PC-3 (cell line): Measurements from ENCODE around the gene PAGR1. TPM values are rescaled to one million over a fixed set of nuclear protein-coding genes. Genes with fewer than 3 reads are reported as not detected.

Experiments
- ATAC-seq: fragments of 200-7000 bp; cut with Tn5 transposase; 2 replicates; pipeline ENCODE4 v1.9.1; 2020; ENCODE audit warnings: mild to moderate bottlenecking, moderate library complexity
- BruUV-seq: library from RNA; stranded (reverse); fragments of 400-500 nt; replicated peaks from 2 replicates; lab custom pipeline; 2021; lab: Mats Ljungman, UMichigan
- CTCF ChIA-PET: fragments of 300-600 bp; sonication (Branson Sonifier 250); formaldehyde crosslinking; loops from one replicate; lab custom pipeline; 2022; ENCODE audit warnings: antibody characterized with exemption; lab: Charles Lee
- POLR2A ChIA-PET: fragments of 300-600 bp; sonication (Branson Sonifier 250); formaldehyde crosslinking; loops from one replicate; lab custom pipeline; 2022; ENCODE audit warnings: antibody characterized with exemption; ENCODE audit not compliant: unreplicated experiment; lab: Charles Lee
- DNase-seq: peaks from one replicate; pipeline ENCODE4 v3.0.0-alpha.2; 2015
- H2AFZ ChIP-seq: fragments of 300-600 bp; sonication (generic); 2 replicates; pipeline ENCODE4 v1.6.0; 2016; ENCODE audit warnings: antibody characterized with exemption, low read length
- H3F3A ChIP-seq: fragments of 300-600 bp; sonication (generic); one replicate; pipeline ENCODE4 v1.6.0; 2017; ENCODE audit warnings: antibody characterized with exemption, low read length, control low read depth, mild to moderate bottlenecking; ENCODE audit not compliant: unreplicated experiment
- H3K27ac ChIP-seq: fragments of 300-600 bp; sonication (generic); 2 replicates; pipeline ENCODE4 v1.5.1; 2016; ENCODE audit warnings: mild to moderate bottlenecking, low read length
- H3K27me3 ChIP-seq: fragments of 300-600 bp; sonication (generic); 2 replicates; pipeline ENCODE4 v1.6.1; 2016; ENCODE audit warnings: low read length, mixed read lengths
- H3K36me3 ChIP-seq: fragments of 300-600 bp; sonication (generic); 2 replicates; pipeline ENCODE4 v1.6.1; 2016; ENCODE audit warnings: low read depth, mixed run types, low read length, mixed read lengths
- H3K4me1 ChIP-seq: fragments of 300-600 bp; sonication (generic); 2 replicates; pipeline ENCODE4 v1.5.1; 2016; ENCODE audit warnings: low read length; ENCODE audit not compliant: insufficient read depth
- H3K4me2 ChIP-seq: fragments of 300-600 bp; sonication (generic); 2 replicates; pipeline ENCODE4 v1.6.0; 2016; ENCODE audit warnings: low read length
- H3K4me3 ChIP-seq: fragments of 300-600 bp; sonication (generic); 2 replicates; pipeline ENCODE4 v1.5.1; 2016; ENCODE audit warnings: mild to moderate bottlenecking, low read length, mixed read lengths
- H3K79me2 ChIP-seq: fragments of 300-600 bp; sonication (generic); 2 replicates; pipeline ENCODE4 v1.6.1; 2017; ENCODE audit warnings: low read length, mixed read lengths
- H3K9ac ChIP-seq: fragments of 300-600 bp; sonication (generic); 2 replicates; pipeline ENCODE4 v1.6.0; 2016; ENCODE audit warnings: mild to moderate bottlenecking, low read length
- H3K9me2 ChIP-seq: fragments of 300-600 bp; sonication (generic); replicated peaks from 2 replicates; pipeline ENCODE4 v1.6.1; 2016; ENCODE audit warnings: mixed run types, low read length, mixed read lengths
- H3K9me3 ChIP-seq: fragments of 300-600 bp; sonication (generic); 2 replicates; pipeline ENCODE4 v1.6.1; 2016; ENCODE audit warnings: low read length, mixed read lengths
- H4K20me1 ChIP-seq: fragments of 300-600 bp; sonication (generic); 2 replicates; pipeline ENCODE4 v1.6.1; 2016; ENCODE audit warnings: low read length, mixed read lengths
- EZH2 ChIP-seq: fragments of 300-600 bp; sonication (generic); IDR thresholded peaks from one replicate; pipeline ENCODE4 v1.6.1; 2017; ENCODE audit warnings: antibody characterized with exemption, mild to moderate bottlenecking, low read length; ENCODE audit not compliant: unreplicated experiment
- EZH2phosphoT487 ChIP-seq: fragments of 300-600 bp; sonication (generic); IDR thresholded peaks from 2 replicates; pipeline ENCODE4 v1.6.1; 2018; ENCODE audit warnings: mild to moderate bottlenecking, antibody characterized with exemption, low read length, borderline replicate concordance
- intact Hi-C: fragments of 100-400 bp; cut with micrococcal nuclease; formaldehyde crosslinking; loops from 2 replicates; pipeline ENCODE4 v1.9.0; 2023
- total RNA-seq: library from RNA; depleted of rRNA; stranded (reverse); fragments of >200 nt; gene quantifications from 2 replicates; pipeline ENCODE4 v1.2.3, GENCODE V29; 2014
- TF ChIP-seq, protein P1 (sequence below): fragments of 300-600 bp; sonication (generic); conservative IDR thresholded peaks from 2 replicates; pipeline ENCODE4 v1.5.1; 2017; ENCODE audit warnings: antibody characterized with exemption, low read depth, mild to moderate bottlenecking, low read length

PAGR1 gene
- total RNA-seq, 1 experiment from 2014 or later, result 53.8 TPM

GRCh38 chr16:29841631-29842030 is 25.7 kb downstream of the PAGR1 start:
- Histone ChIP-seq H3K9me2 (no peaks in the 10 kb centered on the region), H3K27ac (no peak overlapping the region), H3F3A (no peaks in the 10 kb centered on the region), H3K4me2 (no peak overlapping the region), H3K9ac (no peak overlapping the region), H4K20me1 (no peaks in the 10 kb centered on the region), H3K4me3 (no peak overlapping the region), H3K27me3 (no peaks in the 10 kb centered on the region), H3K4me1 (no peaks in the 10 kb centered on the region), H3K9me3 (no peaks in the 10 kb centered on the region), H3K79me2 (no peaks in the 10 kb centered on the region), H3K36me3 (no peaks in the 10 kb centered on the region), H2AFZ (no peak overlapping the region)
- POLR2A ChIA-PET, result no interaction called here
- TF ChIP-seq EZH2, result no peak
- TF ChIP-seq, protein P1, sequence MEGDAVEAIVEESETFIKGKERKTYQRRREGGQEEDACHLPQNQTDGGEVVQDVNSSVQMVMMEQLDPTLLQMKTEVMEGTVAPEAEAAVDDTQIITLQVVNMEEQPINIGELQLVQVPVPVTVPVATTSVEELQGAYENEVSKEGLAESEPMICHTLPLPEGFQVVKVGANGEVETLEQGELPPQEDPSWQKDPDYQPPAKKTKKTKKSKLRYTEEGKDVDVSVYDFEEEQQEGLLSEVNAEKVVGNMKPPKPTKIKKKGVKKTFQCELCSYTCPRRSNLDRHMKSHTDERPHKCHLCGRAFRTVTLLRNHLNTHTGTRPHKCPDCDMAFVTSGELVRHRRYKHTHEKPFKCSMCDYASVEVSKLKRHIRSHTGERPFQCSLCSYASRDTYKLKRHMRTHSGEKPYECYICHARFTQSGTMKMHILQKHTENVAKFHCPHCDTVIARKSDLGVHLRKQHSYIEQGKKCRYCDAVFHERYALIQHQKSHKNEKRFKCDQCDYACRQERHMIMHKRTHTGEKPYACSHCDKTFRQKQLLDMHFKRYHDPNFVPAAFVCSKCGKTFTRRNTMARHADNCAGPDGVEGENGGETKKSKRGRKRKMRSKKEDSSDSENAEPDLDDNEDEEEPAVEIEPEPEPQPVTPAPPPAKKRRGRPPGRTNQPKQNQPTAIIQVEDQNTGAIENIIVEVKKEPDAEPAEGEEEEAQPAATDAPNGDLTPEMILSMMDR, result no peak
- TF ChIP-seq EZH2phosphoT487, result no peak
- no peak for DNase-seq
- BruUV-seq, result no TSS peak
- CTCF ChIA-PET, result no interaction called here
- no peak for ATAC-seq
- intact Hi-C loops, result no loop called here

GRCh38 chr16:29842732-29843346 is 26.9 kb downstream of the PAGR1 start:
- TF ChIP-seq EZH2 (no peak), EZH2phosphoT487 (no peak)
- TF ChIP-seq, protein P1, result no peak; the same call in 1 of the 2 replicates
- Histone ChIP-seq H3K36me3 (no peaks in the 10 kb centered on the region), H3K27ac (no peak overlapping the region), H3K27me3 (no peaks in the 10 kb centered on the region), H3K4me2 (no peak overlapping the region), H3K4me1 (no peaks in the 10 kb centered on the region), H3K79me2 (no peaks in the 10 kb centered on the region), H2AFZ (no peak overlapping the region), H3F3A (no peaks in the 10 kb centered on the region), H4K20me1 (no peaks in the 10 kb centered on the region), H3K9ac (no peak overlapping the region), H3K4me3 (no peak overlapping the region), H3K9me3 (no peaks in the 10 kb centered on the region), H3K9me2 (no peaks in the 10 kb centered on the region)
- intact Hi-C loops, result no loop called here
- POLR2A ChIA-PET, result interaction anchor here (0.6 kb wide), 1 partner anchor 38 kb away, joined by 3 read pairs; no protein-coding TSS in a partner anchor
- DNase-seq (no peak), ATAC-seq (no peak)
- CTCF ChIA-PET, result interaction anchor here (0.9 kb wide), 1 partner anchor 23 kb away, joined by 8 read pairs; the partner anchor contains the start of gene MVP
- no TSS peak for BruUV-seq

- no peak overlapping the region for H3K27ac ChIP-seq
- ChIA-PET CTCF (no interaction called here), POLR2A (no interaction called here)
- H3K9me3 ChIP-seq, result no peaks in the 10 kb centered on the region
- no peaks in the 10 kb centered on the region for H3F3A ChIP-seq
- H3K36me3 ChIP-seq, result no peaks in the 10 kb centered on the region
- no peak for ATAC-seq
- no TSS peak for BruUV-seq
- intact Hi-C loops, result no loop called here
- H3K9ac ChIP-seq, result no peak overlapping the region
- H4K20me1 ChIP-seq, result no peaks in the 10 kb centered on the region
- no peaks in the 10 kb centered on the region for H3K79me2 ChIP-seq
- no peaks in the 10 kb centered on the region for H3K27me3 ChIP-seq
- no peak overlapping the region for H3K4me3 ChIP-seq
- no peak for DNase-seq
- H2AFZ ChIP-seq, result no peak overlapping the region
- no peaks in the 10 kb centered on the region for H3K9me2 ChIP-seq
- no peaks in the 10 kb centered on the region for H3K4me1 ChIP-seq
- H3K4me2 ChIP-seq, result no peak overlapping the region
- TF ChIP-seq EZH2, result no peak
- TF ChIP-seq, protein P1, result no peak
- no peak for TF ChIP-seq EZH2phosphoT487
These were observed 28.0 kb downstream of the PAGR1 start for GRCh38 chr16:29843931-29844330.
